ENCODE results near the gene CSK.

GRCh38 chr15:74802862-74803447, 21.1 kb downstream of the CSK start:
- TF ChIP-seq, protein P1, sequence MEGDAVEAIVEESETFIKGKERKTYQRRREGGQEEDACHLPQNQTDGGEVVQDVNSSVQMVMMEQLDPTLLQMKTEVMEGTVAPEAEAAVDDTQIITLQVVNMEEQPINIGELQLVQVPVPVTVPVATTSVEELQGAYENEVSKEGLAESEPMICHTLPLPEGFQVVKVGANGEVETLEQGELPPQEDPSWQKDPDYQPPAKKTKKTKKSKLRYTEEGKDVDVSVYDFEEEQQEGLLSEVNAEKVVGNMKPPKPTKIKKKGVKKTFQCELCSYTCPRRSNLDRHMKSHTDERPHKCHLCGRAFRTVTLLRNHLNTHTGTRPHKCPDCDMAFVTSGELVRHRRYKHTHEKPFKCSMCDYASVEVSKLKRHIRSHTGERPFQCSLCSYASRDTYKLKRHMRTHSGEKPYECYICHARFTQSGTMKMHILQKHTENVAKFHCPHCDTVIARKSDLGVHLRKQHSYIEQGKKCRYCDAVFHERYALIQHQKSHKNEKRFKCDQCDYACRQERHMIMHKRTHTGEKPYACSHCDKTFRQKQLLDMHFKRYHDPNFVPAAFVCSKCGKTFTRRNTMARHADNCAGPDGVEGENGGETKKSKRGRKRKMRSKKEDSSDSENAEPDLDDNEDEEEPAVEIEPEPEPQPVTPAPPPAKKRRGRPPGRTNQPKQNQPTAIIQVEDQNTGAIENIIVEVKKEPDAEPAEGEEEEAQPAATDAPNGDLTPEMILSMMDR (IDR thresholded peaks at IDR 0.05; ENCODE audit: low read length), result no peak
- TF ChIP-seq EZH2phosphoT487 (IDR thresholded peaks at IDR 0.05; ENCODE audit: low read length) (no peak), EZH2 (optimal IDR thresholded peaks at IDR 0.05; ENCODE audit: low read depth, low read length) (no peak)
